ENCODE data around the gene ITPRID1.

DNA sequence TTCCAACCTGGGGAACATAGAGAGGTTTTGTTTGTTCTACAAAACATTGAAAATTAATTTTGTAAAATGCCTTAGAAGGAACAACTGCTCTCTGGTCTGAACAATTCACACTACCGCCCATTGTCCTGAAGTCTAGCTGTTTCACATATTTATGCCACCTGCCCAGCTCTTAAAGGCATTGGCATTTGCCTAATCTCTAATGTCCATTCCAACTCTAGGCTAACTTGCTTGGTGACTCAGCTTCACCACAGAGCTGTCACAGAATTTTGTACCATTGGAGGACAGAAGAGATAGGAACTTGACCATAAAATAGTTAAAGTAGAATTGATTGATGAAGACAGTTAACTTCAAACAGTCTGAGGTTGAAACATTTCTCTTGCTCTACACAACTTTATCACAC, 119.6 kb downstream of the ITPRID1 start:
- TF ChIP-seq TCF12 (IDR thresholded peaks at IDR 0.05; ENCODE audit: low read depth, low read length) (no peak), CTCF (IDR thresholded peaks at IDR 0.05 in 2 of 3, conservative IDR thresholded peaks at IDR 0.05 in 1 of 3; ENCODE audit: control insufficient read depth in 2 of 3, extremely low read depth in 1 of 3, insufficient read depth in 1 of 3, low read depth in 3 of 3, low read length in 3 of 3) (no peak), NFYB (IDR thresholded peaks at IDR 0.05; ENCODE audit: insufficient read depth, low read depth, low read length) (no peak), MXI1 (IDR thresholded peaks at IDR 0.05; ENCODE audit: low read depth, low read length) (no peak), ZNF24 (IDR thresholded peaks at IDR 0.05) (no peak), ZSCAN29 (IDR thresholded peaks at IDR 0.05) (no peak), ZBTB33 (IDR thresholded peaks at IDR 0.05) (no peak)
